IMR-90 (cell line): ENCODE results near the gene TTC7B. TPM values are rescaled to one million over a fixed set of nuclear protein-coding genes. Genes with fewer than 3 reads are reported as not detected.

Source experiments
- ATAC-seq: fragments of 200-7000 bp; cut with Tn5 transposase; 2 replicates; pipeline ENCODE4 v1.9.1; 2020; ENCODE audit warnings: low read depth, mild to moderate bottlenecking, moderate library complexity
- BruUV-seq: library from RNA; stranded (reverse); fragments of 400-500 nt; replicated peaks from 2 replicates; lab custom pipeline; 2021; lab: Mats Ljungman, UMichigan
- CTCF ChIA-PET: fragments of 300-600 bp; formaldehyde crosslinking; extraction: SDS; loops from one replicate; lab custom pipeline; 2021; ENCODE audit warnings: antibody characterized with exemption; lab: Yijun Ruan, JAX
- POLR2A ChIA-PET: fragments of 300-600 bp; sonication (Branson Sonifier 250); formaldehyde crosslinking; loops from one replicate; lab custom pipeline; 2022; ENCODE audit warnings: antibody characterized with exemption; ENCODE audit not compliant: unreplicated experiment; lab: Charles Lee
- DNase-seq: peaks from one replicate; pipeline ENCODE4 v3.0.0; 2013
- H2AFZ ChIP-seq: replicated peaks from 2 replicates; pipeline ENCODE3; 2013; ENCODE audit warnings: low read length, mild to moderate bottlenecking; ENCODE audit not compliant: poor library complexity
- H2AK5ac ChIP-seq: 2 replicates; pipeline ENCODE4 v1.6.1; 2013; ENCODE audit warnings: low read depth, low read length, inconsistent platforms
- H2AK9ac ChIP-seq: replicated peaks from 2 replicates; pipeline ENCODE3; 2013; ENCODE audit warnings: mild to moderate bottlenecking, low read depth, low read length, moderate library complexity; ENCODE audit not compliant: poor library complexity
- H2BK120ac ChIP-seq: 2 replicates; pipeline ENCODE4 v1.6.1; 2013; ENCODE audit warnings: low read depth, low read length, inconsistent platforms
- H2BK15ac ChIP-seq: 3 replicates; pipeline ENCODE4 v1.6.1; 2013; ENCODE audit warnings: low read depth, low read length, inconsistent platforms
- H2BK20ac ChIP-seq: 2 replicates; pipeline ENCODE4 v1.6.1; 2013; ENCODE audit warnings: low read depth, mild to moderate bottlenecking, inconsistent platforms, low read length, moderate library complexity
- H2BK5ac ChIP-seq: 2 replicates; pipeline ENCODE4 v1.6.1; 2013; ENCODE audit warnings: mild to moderate bottlenecking, low read depth, low read length, inconsistent platforms; ENCODE audit not compliant: poor library complexity, severe bottlenecking
- H3K14ac ChIP-seq: replicated peaks from 2 replicates; pipeline ENCODE4 v1.6.1; 2013; ENCODE audit warnings: low read depth, low read length, inconsistent platforms
- H3K18ac ChIP-seq: 2 replicates; pipeline ENCODE4 v1.6.1; 2013; ENCODE audit warnings: low read depth, low read length, control low read depth
- H3K23ac ChIP-seq: 2 replicates; pipeline ENCODE4 v1.6.1; 2013; ENCODE audit warnings: low read depth, low read length, inconsistent platforms
- H3K27ac ChIP-seq: 2 replicates; pipeline ENCODE4 v1.5.1; 2013; ENCODE audit warnings: mild to moderate bottlenecking, control low read depth, low read length; ENCODE audit not compliant: insufficient read depth
- H3K27me3 ChIP-seq: 2 replicates; pipeline ENCODE4 v1.6.1; 2013; ENCODE audit warnings: low read length; ENCODE audit not compliant: control insufficient read depth, insufficient read depth
- H3K36me3 ChIP-seq: 2 replicates; pipeline ENCODE4 v1.6.1; 2013; ENCODE audit warnings: low read length, mixed read lengths; ENCODE audit not compliant: control insufficient read depth, insufficient read depth
- H3K4ac ChIP-seq: 2 replicates; pipeline ENCODE4 v1.6.1; 2013; ENCODE audit warnings: low read depth, low read length, inconsistent platforms
- H3K4me1 ChIP-seq: 2 replicates; pipeline ENCODE4 v1.6.1; 2013; ENCODE audit warnings: low read length, mixed read lengths; ENCODE audit not compliant: control insufficient read depth, insufficient read depth
- H3K4me2 ChIP-seq: 2 replicates; pipeline ENCODE4 v1.6.1; 2013; ENCODE audit warnings: low read depth, mild to moderate bottlenecking, control low read depth, low read length, moderate library complexity
- H3K4me3 ChIP-seq: 2 replicates; pipeline ENCODE4 v1.5.1; 2013; ENCODE audit warnings: low read depth, mild to moderate bottlenecking, control low read depth, low read length, moderate library complexity; ENCODE audit not compliant: insufficient read depth
- H3K56ac ChIP-seq: 2 replicates; pipeline ENCODE4 v1.6.1; 2013; ENCODE audit warnings: low read length, inconsistent platforms; ENCODE audit not compliant: insufficient read depth; ENCODE audit errors: extremely low read depth
- H3K79me1 ChIP-seq, 2 experiments: 2 replicates each; pipeline ENCODE4 v1.6.1; 2013; ENCODE audit warnings: low read length in 2 of 2, inconsistent platforms in 1 of 2, low read depth in 1 of 2
- H3K9ac ChIP-seq: 2 replicates; pipeline ENCODE4 v1.6.1; 2013; ENCODE audit warnings: low read depth, low read length, control low read depth
- H3K9me1 ChIP-seq: 2 replicates; pipeline ENCODE4 v1.6.1; 2013; ENCODE audit warnings: low read length, inconsistent platforms; ENCODE audit not compliant: insufficient read depth
- H3K9me3 ChIP-seq: 2 replicates; pipeline ENCODE4 v1.6.1; 2013; ENCODE audit warnings: low read length; ENCODE audit not compliant: control insufficient read depth, insufficient read depth
- H4K20me1 ChIP-seq: 2 replicates; pipeline ENCODE4 v1.6.1; 2013; ENCODE audit warnings: low read length, inconsistent platforms; ENCODE audit not compliant: insufficient read depth
- H4K5ac ChIP-seq: 2 replicates; pipeline ENCODE4 v1.6.1; 2013; ENCODE audit warnings: mild to moderate bottlenecking, low read depth, low read length, control low read depth
- H4K8ac ChIP-seq, 2 experiments: 2 replicates each; pipeline ENCODE4 v1.6.1; 2013; ENCODE audit warnings: low read depth in 2 of 2, low read length in 2 of 2, control low read depth in 1 of 2, inconsistent platforms in 1 of 2
- H4K91ac ChIP-seq: 2 replicates; pipeline ENCODE4 v1.6.1; 2013; ENCODE audit warnings: low read depth, low read length, inconsistent platforms; ENCODE audit not compliant: insufficient read depth
- BHLHE40 ChIP-seq: fragments of 150-350 bp; IDR thresholded peaks from 2 replicates; pipeline ENCODE4 v1.6.1; 2016; ENCODE audit warnings: mild to moderate bottlenecking, low read depth, low read length
- CEBPB ChIP-seq: IDR thresholded peaks from 2 replicates; pipeline ENCODE4 v1.6.1; 2012; ENCODE audit warnings: low read depth, low read length, improper control_type of control experiment
- CHD1 ChIP-seq: IDR thresholded peaks from 2 replicates; pipeline ENCODE4 v1.6.1; 2012; ENCODE audit warnings: low read depth, low read length, improper control_type of control experiment
- CTCF ChIP-seq: conservative IDR thresholded peaks from 2 replicates; pipeline ENCODE4 v1.5.1; 2012; ENCODE audit warnings: mild to moderate bottlenecking, low read depth, low read length, improper control_type of control experiment
- ELK1 ChIP-seq: fragments of 150-350 bp; IDR thresholded peaks from 2 replicates; pipeline ENCODE4 v1.6.1; 2016; ENCODE audit warnings: low read depth, mild to moderate bottlenecking, low read length, moderate library complexity, borderline replicate concordance
- FOS ChIP-seq: fragments of 150-350 bp; IDR thresholded peaks from 2 replicates; pipeline ENCODE4 v1.6.1; 2016; ENCODE audit warnings: low read depth, low read length
- MAFK ChIP-seq: IDR thresholded peaks from 2 replicates; pipeline ENCODE4 v1.6.1; 2012; ENCODE audit warnings: low read depth, low read length, improper control_type of control experiment
- MAZ ChIP-seq: IDR thresholded peaks from 2 replicates; pipeline ENCODE4 v1.6.1; 2012; ENCODE audit warnings: low read depth, mild to moderate bottlenecking, low read length, improper control_type of control experiment, moderate library complexity, borderline replicate concordance
- NFE2L2 ChIP-seq: fragments of 150-350 bp; IDR thresholded peaks from 2 replicates; pipeline ENCODE4 v1.6.1; 2016; ENCODE audit warnings: low read depth, mild to moderate bottlenecking, low read length
- POLR2A ChIP-seq: IDR thresholded peaks from 2 replicates; pipeline ENCODE4 v1.6.1; 2012; ENCODE audit warnings: mild to moderate bottlenecking, low read depth, low read length
- RAD21 ChIP-seq: IDR thresholded peaks from 2 replicates; pipeline ENCODE4 v1.6.1; 2012; ENCODE audit warnings: low read length, improper control_type of control experiment
- RCOR1 ChIP-seq: IDR thresholded peaks from 2 replicates; pipeline ENCODE4 v1.6.1; 2012; ENCODE audit warnings: mild to moderate bottlenecking, low read length, improper control_type of control experiment; ENCODE audit not compliant: insufficient replicate concordance
- RFX5 ChIP-seq: IDR thresholded peaks from 2 replicates; pipeline ENCODE4 v1.8.0; 2012; ENCODE audit warnings: low read depth, mild to moderate bottlenecking, low read length, moderate library complexity
- SMC3 ChIP-seq: fragments of 150-350 bp; IDR thresholded peaks from 2 replicates; pipeline ENCODE4 v1.6.1; 2016; ENCODE audit warnings: low read depth, mild to moderate bottlenecking, antibody characterized with exemption, low read length, moderate library complexity
- USF2 ChIP-seq: fragments of 150-350 bp; IDR thresholded peaks from 2 replicates; pipeline ENCODE4 v1.6.1; 2017; ENCODE audit warnings: mild to moderate bottlenecking, antibody characterized with exemption, low read length, low read depth
- WGBS, 2 experiments: methylation state at CpG; one replicate each; pipeline versions ENCODE4 v1.1.5 to v1.1.7; 2013; ENCODE audit warnings: missing lambda C conversion rate in 2 of 2; ENCODE audit not compliant: insufficient read length in 1 of 2; ENCODE audit errors: extremely low coverage in 2 of 2; 5-methylcytosine and 5-hydroxymethylcytosine counted together
- dilution Hi-C: fragments of 300-500 bp; cut with HindIII; formaldehyde crosslinking; loops from one replicate; pipeline ENCODE4 v1.14.3; 2018; ENCODE audit warnings: low sequenced_read_pairs; ENCODE audit not compliant: unreplicated experiment
- in situ Hi-C: fragments of 300-500 bp; cut with MboI; formaldehyde crosslinking; loops from 3 replicates; pipeline ENCODE4 v1.14.3; 2019; ENCODE audit warnings: low sequenced_read_pairs, inconsistent platforms, mixed read lengths
- intact Hi-C: fragments of 100-400 bp; cut with micrococcal nuclease; formaldehyde crosslinking; loops from 2 replicates; pipeline ENCODE4 v1.10.0; 2022
- polyA plus RNA-seq, 3 experiments: library from polyadenylated mRNA; depleted of rRNA; stranded (reverse); fragments of >200 nt; gene quantifications; 2 replicates each; pipeline ENCODE4 v1.2.3, GENCODE V29; 2012; ENCODE audit warnings: low replicate concordance in 1 of 3
- total RNA-seq: library from RNA; depleted of rRNA; stranded (reverse); fragments of >200 nt; gene quantifications from 2 replicates; pipeline ENCODE4 v1.2.3, GENCODE V29; 2012

The TTC7B gene
- total and polyA plus RNA-seq, 2 of the 4 experiments (the other 2 are of a cell fraction), result 18.1 to 35.3 TPM

GRCh38 chr14:90549794-90550641 is 266.2 kb downstream of the TTC7B start:
- BruUV-seq, result no TSS peak
- Histone ChIP-seq H3K79me1 (no peaks in the 10 kb centered on the region), H3K4me1 (peaks cover 5% of the 10 kb centered on the region; the same call in 1 of the 2 replicates), H3K14ac (no peak overlapping the region), H3K4ac (no peak overlapping the region), H3K23ac (no peak overlapping the region), H3K4me2 (no peak overlapping the region), H4K91ac (no peak overlapping the region), H2AK9ac (no peak overlapping the region), H3K56ac (no peak overlapping the region), H2BK15ac (no peak overlapping the region), H3K9ac (no peak overlapping the region), H3K27ac (no peak overlapping the region), H3K9me3 (no peaks in the 10 kb centered on the region), H2BK5ac (no peak overlapping the region), H4K8ac (no peak overlapping the region), H2BK20ac (no peak overlapping the region), H4K5ac (no peak overlapping the region), H2BK120ac (no peak overlapping the region), H2AFZ (no peak overlapping the region), H3K4me3 (no peak overlapping the region), H3K18ac (no peak overlapping the region), H3K9me1 (peaks cover 10% of the 10 kb centered on the region), H3K27me3 (no peaks in the 10 kb centered on the region), H3K36me3 (no peaks in the 10 kb centered on the region), H4K20me1 (peaks cover 3% of the 10 kb centered on the region; the same call in 1 of the 2 replicates), H2AK5ac (no peak overlapping the region)
- intact Hi-C loops, result no loop called here
- no peak for DNase-seq
- no peak for ATAC-seq
- in situ Hi-C loops, result no loop called here
- WGBS, 2 experiments, result no CpG with 5 or more reads among the region's 10 CpGs
- dilution Hi-C loops, result no loop called here
- CTCF ChIA-PET, result interaction anchor here (0.5 kb wide), 1 partner anchor 142 kb away, joined by 4 read pairs; no protein-coding TSS in a partner anchor
- POLR2A ChIA-PET, result no interaction called here
- no peak for TF ChIP-seq NFE2L2
- no peak for TF ChIP-seq CEBPB
- TF ChIP-seq FOS, result no peak
- no peak for TF ChIP-seq POLR2A
- TF ChIP-seq RCOR1, result no peak
- no peak for TF ChIP-seq USF2
- TF ChIP-seq CTCF, result no peak
- TF ChIP-seq CHD1, result no peak
- TF ChIP-seq RFX5, result no peak
- TF ChIP-seq SMC3, result no peak
- no peak for TF ChIP-seq RAD21
- no peak for TF ChIP-seq BHLHE40
- no peak for TF ChIP-seq ELK1
- no peak for TF ChIP-seq MAFK
- TF ChIP-seq MAZ, result no peak
